ENCODE results near the gene SV2C. TPM values are rescaled to one million over a fixed set of nuclear protein-coding genes. Genes with fewer than 3 reads are reported as not detected.
"Not testable (repeated sequence)": the region's sequence is repeated elsewhere in the genome, so short reads cannot be mapped to it uniquely, and the experiment has no call there.

SV2C gene
- total RNA-seq, 1 donor from 2014 or later = under 0.01 TPM

DNA sequence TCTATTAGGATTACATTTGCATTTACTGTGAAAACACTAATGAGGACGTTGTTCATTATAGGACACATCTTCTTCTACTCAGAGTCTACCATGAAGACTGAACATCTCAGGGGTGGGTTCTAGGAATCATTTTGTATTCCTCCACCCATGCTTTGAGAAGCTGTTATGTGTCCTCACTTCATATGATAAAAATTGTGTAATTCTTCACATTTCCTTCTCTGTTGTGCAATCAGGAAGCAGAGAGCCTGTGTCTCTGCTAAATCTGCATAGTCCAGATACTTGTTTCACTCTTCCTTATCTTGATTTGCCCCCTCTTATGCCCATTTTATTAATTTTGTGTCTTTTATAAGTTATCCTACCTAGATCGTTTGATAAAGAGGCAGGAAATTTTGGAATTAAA is 222.1 kb downstream of the SV2C start:
- Histone ChIP-seq H3K27ac (ENCODE audit: low read depth, low read length) (no peak overlapping the region), H3K9me3 (ENCODE audit: control insufficient read depth in 3 of 3, low read length in 3 of 3) (no peaks in the 10 kb centered on the region), H3K9ac (ENCODE audit: low read depth in 1 of 3, low read length in 3 of 3) (no peak overlapping the region), H3K27me3 (ENCODE audit: control insufficient read depth in 3 of 3, insufficient read depth in 3 of 3, low read length in 3 of 3) (no peaks in the 10 kb centered on the region), H3K4me3 (ENCODE audit: low read length in 3 of 3) (no peak overlapping the region), H3K4me1 (ENCODE audit: control insufficient read depth in 3 of 3, insufficient read depth in 3 of 3, low read length in 3 of 3) (no peaks in the 10 kb centered on the region), H3K36me3 (ENCODE audit: control insufficient read depth in 3 of 3, insufficient read depth in 3 of 3, low read length in 3 of 3) (no peaks in the 10 kb centered on the region)

DNA sequence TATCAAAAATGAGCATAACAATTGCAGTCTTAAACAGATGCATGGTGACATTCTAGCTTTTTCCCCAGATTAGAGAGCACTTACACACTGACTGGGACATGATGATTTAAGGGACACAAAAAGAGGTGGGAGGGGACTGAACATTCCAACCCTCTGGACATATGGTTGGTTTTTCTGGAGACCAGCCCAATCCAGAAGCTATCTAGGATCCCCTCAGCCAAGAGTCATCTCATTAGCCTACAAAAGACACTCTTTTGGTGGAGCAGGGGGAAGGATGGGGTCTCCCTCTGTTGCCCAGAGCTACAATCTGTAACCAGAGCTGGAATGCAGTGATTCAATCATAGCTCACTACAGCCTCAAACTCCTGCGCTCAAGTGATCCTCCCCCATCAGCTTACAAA is 222.6 kb downstream of the SV2C start:
- Histone ChIP-seq H3K4me1 (ENCODE audit: control insufficient read depth in 3 of 3, insufficient read depth in 3 of 3, low read length in 3 of 3) (no peaks in the 10 kb centered on the region), H3K9ac (ENCODE audit: low read depth in 1 of 3, low read length in 3 of 3) (no peak overlapping the region), H3K4me3 (ENCODE audit: low read length in 3 of 3) (no peak overlapping the region), H3K27me3 (ENCODE audit: control insufficient read depth in 3 of 3, insufficient read depth in 3 of 3, low read length in 3 of 3) (no peaks in the 10 kb centered on the region), H3K36me3 (ENCODE audit: control insufficient read depth in 3 of 3, insufficient read depth in 3 of 3, low read length in 3 of 3) (no peaks in the 10 kb centered on the region), H3K9me3 (ENCODE audit: control insufficient read depth in 3 of 3, low read length in 3 of 3) (no peaks in the 10 kb centered on the region), H3K27ac (ENCODE audit: low read depth, low read length) (no peak overlapping the region)

DNA sequence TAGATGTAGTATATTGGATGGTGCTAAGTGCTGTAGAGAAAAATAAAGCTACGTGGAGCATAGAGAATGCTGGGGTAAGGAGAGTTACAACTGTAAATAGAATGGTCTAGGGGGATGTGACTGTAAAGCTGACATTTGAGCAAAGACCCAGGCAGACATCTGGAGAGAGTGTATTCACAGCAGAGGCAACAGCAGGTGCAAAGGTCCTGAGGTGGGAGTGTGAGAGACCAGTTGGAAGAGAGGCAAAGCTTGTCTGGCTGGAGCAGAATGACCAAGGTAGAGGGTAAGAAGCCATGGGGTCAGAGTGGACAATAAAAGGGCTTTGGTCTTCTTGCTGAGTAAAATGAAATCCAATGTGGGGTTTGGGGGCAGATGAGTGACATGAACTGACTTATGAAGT is 227.0 kb downstream of the SV2C start:
- Histone ChIP-seq H3K27me3 (ENCODE audit: control insufficient read depth in 3 of 3, insufficient read depth in 3 of 3, low read length in 3 of 3) (no peaks in the 10 kb centered on the region), H3K27ac (ENCODE audit: low read depth, low read length) (no peak overlapping the region), H3K36me3 (ENCODE audit: control insufficient read depth in 3 of 3, insufficient read depth in 3 of 3, low read length in 3 of 3) (no peaks in the 10 kb centered on the region), H3K9me3 (ENCODE audit: control insufficient read depth in 3 of 3, low read length in 3 of 3) (no peaks in the 10 kb centered on the region), H3K9ac (ENCODE audit: low read depth in 1 of 3, low read length in 3 of 3) (no peak overlapping the region), H3K4me1 (ENCODE audit: control insufficient read depth in 3 of 3, insufficient read depth in 3 of 3, low read length in 3 of 3) (no peaks in the 10 kb centered on the region), H3K4me3 (ENCODE audit: low read length in 3 of 3) (no peak overlapping the region)

DNA sequence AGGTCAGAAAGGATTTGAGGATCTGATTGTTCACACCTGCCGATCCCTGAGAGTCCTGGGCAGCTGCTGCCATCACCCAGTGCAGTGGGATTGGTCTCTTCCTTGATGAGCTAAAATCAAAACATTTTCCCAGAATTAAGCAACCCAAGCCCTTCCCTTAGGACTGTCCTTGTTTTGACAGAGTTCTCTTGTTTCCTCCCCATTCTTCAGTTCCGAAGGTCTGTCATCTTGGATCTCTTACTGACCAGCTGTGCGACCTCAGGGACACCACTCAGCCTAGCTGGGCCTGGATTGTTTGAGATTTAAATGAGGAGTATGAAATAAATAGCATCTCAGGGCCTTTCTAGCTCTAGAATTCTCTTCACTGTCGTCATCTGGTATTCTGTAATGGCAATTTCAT is 229.6 kb downstream of the SV2C start:
- H3K27ac ChIP-seq (ENCODE audit: low read depth, low read length) = no peak overlapping the region
- H3K4me3 ChIP-seq (ENCODE audit: low read length in 3 of 3) = no peak overlapping the region
- H3K9me3 ChIP-seq (ENCODE audit: control insufficient read depth in 3 of 3, low read length in 3 of 3) = no peaks in the 10 kb centered on the region
- H3K36me3 ChIP-seq (ENCODE audit: control insufficient read depth in 3 of 3, insufficient read depth in 3 of 3, low read length in 3 of 3) = no peaks in the 10 kb centered on the region
- H3K27me3 ChIP-seq (ENCODE audit: control insufficient read depth in 3 of 3, insufficient read depth in 3 of 3, low read length in 3 of 3) = no peaks in the 10 kb centered on the region
- no peak overlapping the region for H3K9ac ChIP-seq (ENCODE audit: low read depth in 1 of 3, low read length in 3 of 3)
- H3K4me1 ChIP-seq (ENCODE audit: control insufficient read depth in 3 of 3, insufficient read depth in 3 of 3, low read length in 3 of 3) = no peaks in the 10 kb centered on the region

DNA sequence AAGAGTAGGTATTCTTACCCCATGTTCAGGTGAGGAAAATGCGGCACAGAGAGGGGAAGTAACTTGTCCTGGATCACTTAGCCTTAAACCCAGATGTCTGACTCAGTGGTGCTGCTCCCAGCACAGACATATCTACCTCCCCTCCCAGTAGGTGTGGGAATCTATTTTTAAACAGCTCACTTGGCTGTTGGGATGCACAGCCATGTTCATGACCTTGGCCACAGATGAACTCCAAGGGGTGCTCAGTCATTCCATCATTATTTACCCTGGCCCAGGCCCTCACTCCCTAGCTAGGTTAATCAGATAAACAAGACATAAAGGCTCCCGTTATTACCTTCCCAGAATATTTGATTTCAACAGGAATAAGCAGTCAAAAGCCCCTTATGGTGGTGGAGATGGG is 231.5 kb downstream of the SV2C start:
- Histone ChIP-seq H3K36me3 (ENCODE audit: control insufficient read depth in 3 of 3, insufficient read depth in 3 of 3, low read length in 3 of 3) (no peaks in the 10 kb centered on the region), H3K4me3 (ENCODE audit: low read length in 3 of 3) (no peak overlapping the region), H3K4me1 (ENCODE audit: control insufficient read depth in 3 of 3, insufficient read depth in 3 of 3, low read length in 3 of 3) (no peaks in the 10 kb centered on the region), H3K27me3 (ENCODE audit: control insufficient read depth in 3 of 3, insufficient read depth in 3 of 3, low read length in 3 of 3) (no peaks in the 10 kb centered on the region), H3K9me3 (ENCODE audit: control insufficient read depth in 3 of 3, low read length in 3 of 3) (no peaks in the 10 kb centered on the region), H3K9ac (ENCODE audit: low read depth in 1 of 3, low read length in 3 of 3) (no peak overlapping the region), H3K27ac (ENCODE audit: low read depth, low read length) (no peak overlapping the region)

DNA sequence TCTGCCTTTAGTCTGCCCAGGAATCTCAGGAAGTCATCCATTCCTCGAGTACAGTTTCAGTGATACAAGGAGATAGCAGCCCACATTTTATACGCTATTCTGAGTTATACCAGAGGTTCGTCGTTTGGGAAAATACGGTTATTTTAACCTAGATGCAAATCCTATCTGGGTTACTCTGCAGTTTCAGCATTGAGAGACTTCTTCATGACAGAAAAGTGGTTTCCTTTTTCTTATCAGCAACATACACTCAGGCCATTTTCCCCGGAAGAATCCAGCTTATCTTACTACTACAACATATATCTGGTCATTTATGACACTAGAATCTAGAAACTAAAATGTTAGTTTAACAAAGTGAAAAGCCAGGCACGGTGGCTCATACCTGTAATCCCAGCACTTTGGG is 236.5 kb downstream of the SV2C start:
- no peaks in the 10 kb centered on the region for H3K36me3 ChIP-seq (ENCODE audit: control insufficient read depth in 3 of 3, insufficient read depth in 3 of 3, low read length in 3 of 3)
- no peaks in the 10 kb centered on the region for H3K4me1 ChIP-seq (ENCODE audit: control insufficient read depth in 3 of 3, insufficient read depth in 3 of 3, low read length in 3 of 3)
- no peak overlapping the region for H3K4me3 ChIP-seq (ENCODE audit: low read length in 3 of 3)
- no peak overlapping the region for H3K27ac ChIP-seq (ENCODE audit: low read depth, low read length)
- no peaks in the 10 kb centered on the region for H3K27me3 ChIP-seq (ENCODE audit: control insufficient read depth in 3 of 3, insufficient read depth in 3 of 3, low read length in 3 of 3)
- no peak overlapping the region for H3K9ac ChIP-seq (ENCODE audit: low read depth in 1 of 3, low read length in 3 of 3)
- no peaks in the 10 kb centered on the region for H3K9me3 ChIP-seq (ENCODE audit: control insufficient read depth in 3 of 3, low read length in 3 of 3)

DNA sequence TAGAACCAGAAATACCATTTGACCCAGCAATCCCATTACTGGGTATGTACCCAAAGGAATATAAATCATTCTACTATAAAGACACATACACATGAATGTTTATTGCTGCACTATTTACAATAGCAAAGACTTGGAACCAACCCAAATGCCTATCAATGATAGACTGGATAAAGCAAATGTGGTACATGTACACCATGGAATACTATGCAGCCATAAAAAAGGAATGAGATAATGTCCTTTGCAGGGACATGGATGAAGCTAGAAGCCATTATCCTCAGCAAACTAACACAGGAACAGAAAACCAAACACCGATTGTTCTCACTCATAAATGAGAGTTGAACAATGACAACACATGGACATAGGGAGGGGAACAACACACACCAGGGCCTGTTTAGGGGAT is 240.3 kb downstream of the SV2C start:
- not testable (repeated sequence) for H3K36me3 ChIP-seq (ENCODE audit: control insufficient read depth in 3 of 3, insufficient read depth in 3 of 3, low read length in 3 of 3); H3K27ac ChIP-seq (ENCODE audit: low read depth, low read length); H3K9me3 ChIP-seq (ENCODE audit: control insufficient read depth in 3 of 3, low read length in 3 of 3); H3K27me3 ChIP-seq (ENCODE audit: control insufficient read depth in 3 of 3, insufficient read depth in 3 of 3, low read length in 3 of 3); H3K4me3 ChIP-seq (ENCODE audit: low read length in 3 of 3); H3K9ac ChIP-seq (ENCODE audit: low read depth in 1 of 3, low read length in 3 of 3); H3K4me1 ChIP-seq (ENCODE audit: control insufficient read depth in 3 of 3, insufficient read depth in 3 of 3, low read length in 3 of 3)

DNA sequence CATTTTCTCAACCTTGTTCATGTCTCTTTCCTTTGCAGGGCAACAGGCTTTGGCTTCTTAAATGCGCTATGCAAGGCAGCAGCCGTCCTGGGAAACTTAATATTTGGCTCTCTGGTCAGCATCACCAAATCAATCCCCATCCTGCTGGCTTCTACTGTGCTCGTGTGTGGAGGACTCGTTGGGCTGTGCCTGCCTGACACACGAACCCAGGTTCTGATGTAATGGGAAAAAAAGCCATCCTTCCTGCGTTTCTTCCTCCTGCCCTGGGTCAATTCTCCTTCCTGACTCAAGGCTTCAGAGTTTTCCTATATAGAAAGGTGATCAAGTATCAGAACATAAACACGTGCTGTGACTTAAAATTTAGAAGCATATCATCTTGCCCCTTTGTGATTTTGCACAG is 242.1 kb downstream of the SV2C start:
- Histone ChIP-seq H3K36me3 (ENCODE audit: control insufficient read depth in 3 of 3, insufficient read depth in 3 of 3, low read length in 3 of 3) (no peaks in the 10 kb centered on the region), H3K4me3 (ENCODE audit: low read length in 3 of 3) (no peak overlapping the region), H3K27ac (ENCODE audit: low read depth, low read length) (peak overlapping the region; percentile 4), H3K27me3 (ENCODE audit: control insufficient read depth in 3 of 3, insufficient read depth in 3 of 3, low read length in 3 of 3) (peaks cover 0 to 3% (median 0%) of the 10 kb centered on the region in 3 donors), H3K9ac (ENCODE audit: low read depth in 1 of 3, low read length in 3 of 3) (no peak overlapping the region), H3K9me3 (ENCODE audit: control insufficient read depth in 3 of 3, low read length in 3 of 3) (no peaks in the 10 kb centered on the region), H3K4me1 (ENCODE audit: control insufficient read depth in 3 of 3, insufficient read depth in 3 of 3, low read length in 3 of 3) (peaks cover 3 to 6% (median 4%) of the 10 kb centered on the region in 3 donors)

DNA sequence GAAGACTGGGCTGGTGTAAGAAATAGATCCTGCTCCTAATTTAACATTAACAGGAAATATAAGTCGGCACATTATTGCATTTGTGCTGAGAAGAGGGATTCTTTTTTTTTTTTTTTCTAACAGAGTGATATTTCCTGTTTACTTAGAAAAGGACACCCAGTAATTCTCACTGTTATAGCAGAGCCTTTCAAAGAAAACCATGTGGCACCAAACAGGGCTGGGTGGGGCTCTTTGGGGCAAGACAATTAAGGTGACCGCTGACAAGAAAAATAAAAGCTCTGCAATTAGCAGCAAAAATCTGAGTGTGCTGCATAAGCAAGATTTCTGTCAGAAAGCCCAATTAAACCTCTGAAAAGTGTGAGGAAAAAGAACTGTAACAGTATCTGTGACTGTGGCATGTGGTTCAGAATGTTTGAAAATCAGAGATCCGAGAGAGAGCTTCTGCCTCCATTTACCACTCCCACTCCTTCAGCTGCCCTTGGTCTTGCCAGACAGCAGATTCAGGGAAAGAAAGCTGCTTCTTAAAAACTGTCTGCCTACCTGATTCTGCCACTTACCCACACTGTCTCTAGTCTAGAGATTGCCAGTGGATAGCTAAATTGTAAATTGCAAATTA is 242.8 kb downstream of the SV2C start:
- Histone ChIP-seq H3K27me3 (ENCODE audit: control insufficient read depth in 3 of 3, insufficient read depth in 3 of 3, low read length in 3 of 3) (peaks cover 0 to 3% (median 0%) of the 10 kb centered on the region in 3 donors), H3K4me1 (ENCODE audit: control insufficient read depth in 3 of 3, insufficient read depth in 3 of 3, low read length in 3 of 3) (peaks cover 3 to 6% (median 4%) of the 10 kb centered on the region in 3 donors), H3K27ac (ENCODE audit: low read depth, low read length) (peak overlapping the region; percentile 4), H3K9ac (ENCODE audit: low read depth in 1 of 3, low read length in 3 of 3) (no peak overlapping the region), H3K9me3 (ENCODE audit: control insufficient read depth in 3 of 3, low read length in 3 of 3) (no peaks in the 10 kb centered on the region), H3K36me3 (ENCODE audit: control insufficient read depth in 3 of 3, insufficient read depth in 3 of 3, low read length in 3 of 3) (no peaks in the 10 kb centered on the region), H3K4me3 (ENCODE audit: low read length in 3 of 3) (no peak overlapping the region)

DNA sequence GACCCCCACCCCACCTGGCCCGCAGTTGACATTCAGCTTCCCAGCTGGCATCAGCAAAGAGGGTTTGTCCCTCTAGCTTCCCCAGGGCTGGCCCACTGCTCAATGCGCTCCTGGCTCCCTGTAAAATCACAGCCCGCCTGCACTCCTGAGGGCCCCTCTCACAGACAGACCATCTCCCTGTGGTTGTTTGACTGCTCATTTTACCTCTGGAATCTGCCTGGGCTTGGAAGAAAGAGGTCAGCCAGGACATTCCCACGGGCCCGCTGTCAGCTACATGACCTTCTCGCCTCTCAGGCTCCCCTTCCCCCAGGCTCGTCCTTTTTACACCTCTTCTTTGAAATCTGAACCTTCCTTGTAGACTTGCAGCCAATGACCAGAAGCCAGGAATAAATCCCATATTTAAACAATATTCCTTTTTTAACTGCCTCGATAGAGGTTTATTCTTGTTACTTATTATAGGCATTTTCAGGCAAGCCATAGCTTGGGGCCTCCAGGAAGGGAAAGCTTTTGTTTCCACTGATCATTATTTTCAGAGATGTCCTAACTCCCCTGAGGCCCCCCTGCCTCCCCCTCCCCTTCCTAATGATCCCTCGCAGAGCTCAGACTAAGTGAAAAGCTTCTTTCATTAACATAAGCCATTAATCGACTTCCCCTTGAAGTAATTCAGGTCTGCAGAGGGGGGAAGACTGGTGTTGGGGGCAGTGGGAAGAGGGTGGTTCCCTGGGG is 243.6 kb downstream of the SV2C start:
- Histone ChIP-seq H3K9ac (ENCODE audit: low read depth in 1 of 3, low read length in 3 of 3) (no peak overlapping the region), H3K4me1 (ENCODE audit: control insufficient read depth in 3 of 3, insufficient read depth in 3 of 3, low read length in 3 of 3) (peaks cover 3 to 6% (median 4%) of the 10 kb centered on the region in 3 donors), H3K27ac (ENCODE audit: low read depth, low read length) (no peak overlapping the region), H3K9me3 (ENCODE audit: control insufficient read depth in 3 of 3, low read length in 3 of 3) (no peaks in the 10 kb centered on the region), H3K36me3 (ENCODE audit: control insufficient read depth in 3 of 3, insufficient read depth in 3 of 3, low read length in 3 of 3) (no peaks in the 10 kb centered on the region), H3K4me3 (ENCODE audit: low read length in 3 of 3) (no peak overlapping the region), H3K27me3 (ENCODE audit: control insufficient read depth in 3 of 3, insufficient read depth in 3 of 3, low read length in 3 of 3) (peaks cover 0 to 3% (median 0%) of the 10 kb centered on the region in 3 donors)
